Lower leg skin (tissue), 3 donors: ENCODE measurements around the gene GLP2R.

ENCODE experiments used
- POLR2A ChIP-seq, 2 donors: fragments of 450-650 bp; IDR thresholded peaks; one replicate each; pipeline ENCODE4 v1.6.1; 2016 to 2017; ENCODE audit warnings: antibody characterized with exemption in 2 of 2, mild to moderate bottlenecking in 1 of 2, moderate library complexity in 1 of 2
- TF ChIP-seq, protein P1 (sequence below), 3 donors: fragments of 450-650 bp; IDR thresholded peaks; one replicate each; pipeline ENCODE4 v1.5.1; 2016; ENCODE audit warnings: antibody characterized with exemption in 3 of 3, mild to moderate bottlenecking in 3 of 3, moderate library complexity in 2 of 3

- no peak for TF ChIP-seq POLR2A (IDR thresholded peaks at IDR 0.05)
- TF ChIP-seq, protein P1, sequence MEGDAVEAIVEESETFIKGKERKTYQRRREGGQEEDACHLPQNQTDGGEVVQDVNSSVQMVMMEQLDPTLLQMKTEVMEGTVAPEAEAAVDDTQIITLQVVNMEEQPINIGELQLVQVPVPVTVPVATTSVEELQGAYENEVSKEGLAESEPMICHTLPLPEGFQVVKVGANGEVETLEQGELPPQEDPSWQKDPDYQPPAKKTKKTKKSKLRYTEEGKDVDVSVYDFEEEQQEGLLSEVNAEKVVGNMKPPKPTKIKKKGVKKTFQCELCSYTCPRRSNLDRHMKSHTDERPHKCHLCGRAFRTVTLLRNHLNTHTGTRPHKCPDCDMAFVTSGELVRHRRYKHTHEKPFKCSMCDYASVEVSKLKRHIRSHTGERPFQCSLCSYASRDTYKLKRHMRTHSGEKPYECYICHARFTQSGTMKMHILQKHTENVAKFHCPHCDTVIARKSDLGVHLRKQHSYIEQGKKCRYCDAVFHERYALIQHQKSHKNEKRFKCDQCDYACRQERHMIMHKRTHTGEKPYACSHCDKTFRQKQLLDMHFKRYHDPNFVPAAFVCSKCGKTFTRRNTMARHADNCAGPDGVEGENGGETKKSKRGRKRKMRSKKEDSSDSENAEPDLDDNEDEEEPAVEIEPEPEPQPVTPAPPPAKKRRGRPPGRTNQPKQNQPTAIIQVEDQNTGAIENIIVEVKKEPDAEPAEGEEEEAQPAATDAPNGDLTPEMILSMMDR (IDR thresholded peaks at IDR 0.05), result no peak
Measured at GRCh38 chr17:9806699-9807098, 19.0 kb upstream of the GLP2R start.
